GM18498 (cell line): Measurements from ENCODE around the gene BRD7.

ENCODE experiments used
- ATAC-seq: cut with Tn5 transposase; IDR thresholded peaks from one replicate; pipeline ENCODE4 v1.9.1; 2021; ENCODE audit warnings: mild to moderate bottlenecking, moderate library complexity; ENCODE audit not compliant: unreplicated experiment

The BRD7 gene

DNA sequence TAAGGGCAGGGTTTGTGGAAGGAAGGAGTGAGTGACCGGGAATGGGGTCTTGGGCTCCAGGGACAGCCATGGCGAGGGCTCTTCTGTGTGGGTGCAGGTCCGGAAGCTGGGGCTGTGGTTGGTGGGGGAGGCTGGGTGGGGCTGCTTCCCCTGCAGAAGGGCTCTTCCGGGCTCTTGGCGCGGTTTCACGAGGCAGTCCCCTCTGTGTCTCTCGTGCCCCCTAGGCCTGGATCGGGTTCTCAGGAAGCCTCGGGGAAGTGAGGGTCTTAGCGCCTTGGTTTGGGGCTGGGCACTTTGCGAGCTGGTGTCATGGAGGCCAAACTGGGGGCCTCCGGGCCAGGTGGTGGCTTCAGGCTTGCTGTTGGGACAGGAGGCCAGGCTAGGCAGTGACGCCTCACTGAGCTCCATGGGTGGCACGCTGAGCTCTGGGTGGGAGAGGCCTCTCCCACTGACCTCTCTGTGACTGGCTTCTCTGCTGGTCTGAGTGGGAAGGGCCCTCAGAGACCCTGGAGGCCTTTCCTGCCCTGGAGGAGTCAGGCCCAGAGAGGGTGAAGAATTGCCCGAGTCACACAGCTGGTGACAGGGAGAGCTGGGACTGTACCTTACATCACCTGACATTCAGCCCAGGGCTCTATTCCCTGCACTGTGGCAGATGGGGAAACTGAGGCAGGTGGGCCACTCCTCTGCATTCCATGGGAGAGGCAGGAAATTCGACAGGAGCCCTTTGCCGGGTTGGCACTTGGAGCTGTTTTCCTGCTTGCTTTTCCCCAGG lies 94.3 kb downstream of the BRD7 start:
- peak; percentile 33 for ATAC-seq

DNA sequence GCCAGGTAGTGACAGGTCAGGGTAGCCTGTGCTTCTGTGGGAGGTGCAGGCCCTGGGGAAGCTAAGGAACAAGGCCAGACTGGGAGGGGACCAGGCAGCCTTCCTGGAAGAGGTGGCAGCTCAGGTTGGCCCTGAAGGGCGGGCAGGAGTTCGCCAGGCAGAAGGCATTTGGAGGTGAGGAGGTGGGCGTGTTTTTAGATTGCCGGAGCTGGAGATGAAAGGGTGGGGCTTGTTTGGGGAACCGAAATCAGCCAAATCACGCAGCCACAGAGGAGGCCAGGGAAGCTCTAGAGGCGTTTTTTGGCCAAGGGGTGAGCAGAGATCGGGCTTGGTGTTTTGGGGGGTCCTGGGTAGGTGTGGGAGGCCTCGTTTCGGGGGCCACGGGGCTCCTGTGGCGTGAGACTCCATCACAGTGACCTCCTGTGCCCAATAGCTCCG lies 94.9 kb downstream of the BRD7 start:
- ATAC-seq: peak; percentile 75

DNA sequence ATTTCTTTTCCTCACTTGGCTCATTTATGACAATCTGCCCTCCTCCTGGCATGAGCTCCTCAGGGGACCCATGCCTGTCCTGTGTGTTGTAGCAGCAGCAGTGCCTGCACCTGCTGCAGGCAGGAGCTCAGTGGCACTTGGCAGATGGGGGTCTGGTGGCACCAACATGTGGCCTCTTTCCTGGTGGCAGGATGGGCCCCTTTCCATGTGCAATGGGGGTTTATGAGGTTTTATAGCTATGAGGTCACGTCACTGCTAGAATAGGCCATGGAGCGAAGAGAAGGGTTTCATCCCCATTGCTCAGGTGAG lies 95.5 kb downstream of the BRD7 start:
- no peak for ATAC-seq

- no peak for ATAC-seq
These were observed 96.0 kb downstream of the BRD7 start for GRCh38 chr16:50272687-50273381.

- ATAC-seq: no peak
These were observed 96.6 kb downstream of the BRD7 start for GRCh38 chr16:50272111-50272571.

DNA sequence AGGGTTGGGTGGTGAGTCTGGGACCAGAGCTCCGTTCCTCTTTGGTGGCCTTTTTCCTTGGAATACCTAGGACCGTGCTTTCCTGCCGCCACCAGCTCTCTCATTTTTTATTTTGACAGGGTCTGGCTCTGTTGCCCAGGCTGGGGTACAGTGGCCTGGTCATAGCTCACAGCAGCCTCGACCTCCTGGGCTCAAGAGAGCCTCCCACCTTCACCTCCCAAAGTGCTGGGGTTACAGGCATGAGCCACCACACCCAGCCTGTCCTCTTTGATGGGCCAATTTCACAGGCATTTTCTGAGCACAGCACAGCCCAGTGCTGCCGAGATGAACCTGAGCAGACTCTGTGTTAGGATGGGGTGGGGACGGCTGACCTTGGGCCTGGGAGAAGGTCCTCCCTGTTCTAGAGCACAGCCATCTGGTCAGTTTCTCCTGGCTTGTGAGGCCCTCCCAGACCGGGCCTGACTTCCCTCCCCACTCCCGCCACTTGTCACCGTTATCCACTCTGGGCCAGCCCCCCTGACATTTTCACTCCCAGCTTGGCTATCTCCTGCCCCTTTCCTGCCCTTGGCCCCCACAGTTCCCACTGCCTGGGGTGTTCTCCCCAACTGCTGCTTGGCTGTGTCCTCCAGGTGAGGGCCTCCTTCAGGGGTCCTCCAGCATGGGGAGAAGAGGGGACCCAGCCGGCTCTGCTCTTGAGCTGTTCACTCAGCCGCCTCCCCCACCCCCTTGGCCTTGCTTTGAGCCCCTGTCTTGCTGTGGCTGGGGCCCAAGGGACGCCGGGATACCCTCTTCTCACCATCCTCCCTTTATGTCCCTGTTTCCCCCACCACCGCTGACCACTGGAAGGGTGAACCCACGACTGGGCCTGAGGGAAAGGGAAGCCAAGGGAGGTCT lies 97.4 kb downstream of the BRD7 start:
- ATAC-seq: no peak

GRCh38 chr16:50270510-50271147 lies 98.2 kb downstream of the BRD7 start:
- no peak for ATAC-seq

- ATAC-seq: no peak
These were observed 98.8 kb downstream of the BRD7 start for GRCh38 chr16:50269769-50270509.

DNA sequence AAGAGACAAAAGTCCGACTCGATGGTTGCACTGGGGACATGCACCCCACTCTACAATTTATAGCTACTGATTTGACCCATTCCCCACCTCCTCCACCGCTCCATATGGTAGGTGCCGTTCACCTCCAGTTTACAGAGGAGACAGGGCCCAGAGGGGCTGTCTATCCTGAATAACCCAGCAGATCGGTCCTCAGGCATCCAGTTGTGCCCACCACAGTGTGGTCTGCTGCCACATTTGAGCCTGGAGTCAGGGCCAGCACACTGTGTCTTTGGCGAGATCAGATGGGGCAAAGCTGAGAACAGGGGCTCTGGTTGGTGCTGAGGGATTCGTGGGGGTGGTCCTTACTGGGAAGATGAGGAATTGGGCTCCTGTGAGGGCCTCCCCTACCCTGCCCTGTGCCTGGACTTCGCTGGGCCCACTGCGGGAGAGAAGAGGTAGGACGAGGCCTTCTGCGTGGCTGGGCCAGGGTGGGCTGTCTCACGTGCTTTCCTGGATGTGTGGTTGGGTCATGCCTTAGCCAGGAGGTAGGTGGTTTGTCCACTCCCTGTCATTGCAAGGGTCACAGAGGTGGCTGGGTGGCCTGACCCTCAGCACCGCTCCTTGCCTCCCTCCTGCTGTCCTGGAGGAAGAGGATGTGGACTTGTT lies 99.6 kb downstream of the BRD7 start:
- no peak for ATAC-seq

GRCh38 chr16:50268352-50268751 lies 100.4 kb downstream of the BRD7 start:
- ATAC-seq: no peak

GRCh38 chr16:50267651-50268050 lies 101.1 kb downstream of the BRD7 start:
- ATAC-seq: no peak

DNA sequence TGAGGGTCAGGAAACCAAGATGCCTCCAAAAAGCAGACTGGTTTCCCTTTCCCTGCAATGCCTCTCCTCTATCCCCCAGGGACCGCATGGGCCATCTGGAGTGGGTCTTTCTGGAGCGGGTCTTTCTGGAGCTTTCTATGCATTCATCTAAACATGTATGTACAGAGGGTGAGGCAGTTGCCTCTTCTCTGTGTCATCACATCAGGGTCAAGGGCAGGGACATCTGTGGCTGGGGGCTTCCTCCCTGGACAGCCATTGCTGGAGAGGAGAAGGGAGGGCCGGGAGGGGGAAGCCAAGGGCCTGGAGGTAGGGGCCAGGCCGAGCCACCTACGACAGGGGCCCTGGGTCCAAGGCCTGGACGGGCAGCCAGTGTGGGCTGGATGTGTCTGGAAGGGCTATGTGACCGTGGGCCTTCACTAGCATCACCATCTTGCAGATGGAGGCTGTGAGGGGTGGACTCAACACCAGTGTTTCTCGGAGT lies 101.6 kb downstream of the BRD7 start:
- ATAC-seq: no peak

DNA sequence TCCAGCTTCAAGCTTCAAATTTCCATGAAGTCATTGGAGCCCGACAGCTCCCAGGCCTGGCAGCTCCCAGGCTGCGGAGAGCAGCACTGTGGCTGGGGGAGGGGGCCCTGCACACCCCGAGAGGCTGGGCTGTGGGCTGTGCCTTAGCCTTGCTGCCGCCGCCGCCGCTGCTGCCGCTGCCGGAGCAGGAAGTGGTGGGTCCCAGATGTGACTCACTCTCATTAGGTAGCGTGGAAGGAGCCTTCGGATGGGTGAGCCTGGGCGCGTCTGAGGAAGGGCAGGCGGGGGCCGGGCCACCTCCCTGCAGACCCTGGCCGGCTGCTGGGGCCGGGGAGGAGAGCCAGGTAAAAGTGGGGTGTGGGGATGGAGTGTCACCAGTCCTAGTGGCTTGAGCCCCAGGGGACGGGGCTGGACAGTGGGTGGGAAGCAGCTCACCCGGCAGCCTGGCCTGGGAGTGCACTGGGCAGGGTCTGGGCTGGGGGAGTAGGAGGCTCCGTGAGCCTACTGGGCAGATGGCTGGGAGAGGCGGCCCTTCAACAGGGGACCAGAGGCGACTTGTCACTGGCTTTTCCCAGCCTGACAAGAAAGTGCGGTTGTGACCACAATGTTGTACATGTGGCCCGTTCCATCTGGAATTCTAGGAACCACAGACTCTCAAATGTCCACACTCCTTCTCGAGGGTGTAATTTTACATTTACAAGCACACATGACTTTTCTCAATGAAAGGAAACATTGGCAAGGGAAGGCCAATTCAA lies 102.3 kb downstream of the BRD7 start, which contains the start of gene ADCY7:
Gene ADCY7, plus strand, starts transcription at position 215 of the 755 bp plus-strand sequence. CDS start 21,629 bp downstream, outside the sequence.
- ATAC-seq: peak; percentile 91
